GM18861 (cell line): Measurements from ENCODE around the gene PTPRF.
"Not testable (repeated sequence)": the region's sequence is repeated elsewhere in the genome, so short reads cannot be mapped to it uniquely, and the experiment has no call there.

Experiments
- ATAC-seq: cut with Tn5 transposase; IDR thresholded peaks from one replicate; pipeline ENCODE4 v1.9.1; 2021; ENCODE audit not compliant: unreplicated experiment

Gene PTPRF

GRCh38 chr1:43622471-43622870 lies 91.8 kb downstream of the PTPRF start:
- no peak for ATAC-seq

DNA sequence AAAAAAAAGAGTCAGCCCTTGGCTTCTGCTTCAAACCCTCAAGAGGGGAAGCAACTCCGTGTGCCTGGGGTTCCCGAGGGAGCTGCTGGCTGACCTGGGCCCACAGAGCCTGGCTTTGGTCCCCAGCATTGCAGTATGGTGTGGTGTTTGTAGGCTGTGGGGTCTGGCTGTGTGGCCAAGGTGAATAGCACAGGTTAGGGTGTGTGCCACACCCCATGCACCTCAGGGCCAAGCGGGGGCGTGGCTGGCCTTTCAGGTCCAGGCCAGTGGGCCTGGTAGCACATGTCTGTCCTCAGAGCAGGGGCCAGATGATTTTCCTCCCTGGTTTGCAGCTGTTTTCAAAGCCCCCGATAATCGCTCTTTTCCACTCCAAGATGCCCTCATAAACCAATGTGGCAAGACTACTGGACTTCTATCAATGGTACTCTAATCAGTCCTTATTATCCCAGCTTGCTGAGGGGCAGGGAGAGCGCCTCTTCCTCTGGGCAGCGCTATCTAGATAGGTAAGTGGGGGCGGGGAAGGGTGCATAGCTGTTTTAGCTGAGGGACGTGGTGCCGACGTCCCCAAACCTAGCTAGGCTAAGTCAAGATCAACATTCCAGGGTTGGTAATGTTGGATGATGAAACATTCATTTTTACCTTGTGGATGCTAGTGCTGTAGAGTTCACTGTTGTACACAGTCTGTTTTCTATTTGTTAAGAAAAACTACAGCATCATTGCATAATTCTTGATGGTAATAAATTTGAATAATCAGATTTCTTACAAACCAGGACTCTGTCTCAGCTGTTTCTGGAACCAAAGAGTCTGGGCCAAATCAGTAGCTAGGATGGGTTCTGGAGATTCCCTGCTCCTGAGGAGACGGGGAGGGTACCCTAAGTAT lies 92.5 kb downstream of the PTPRF start:
- ATAC-seq, result no peak

GRCh38 chr1:43625063-43625780 lies 94.5 kb downstream of the PTPRF start:
- no peak for ATAC-seq

GRCh38 chr1:43632135-43632670 lies 101.5 kb downstream of the PTPRF start:
- ATAC-seq, result no peak

GRCh38 chr1:43634721-43635120 lies 104.0 kb downstream of the PTPRF start:
- no peak for ATAC-seq

DNA sequence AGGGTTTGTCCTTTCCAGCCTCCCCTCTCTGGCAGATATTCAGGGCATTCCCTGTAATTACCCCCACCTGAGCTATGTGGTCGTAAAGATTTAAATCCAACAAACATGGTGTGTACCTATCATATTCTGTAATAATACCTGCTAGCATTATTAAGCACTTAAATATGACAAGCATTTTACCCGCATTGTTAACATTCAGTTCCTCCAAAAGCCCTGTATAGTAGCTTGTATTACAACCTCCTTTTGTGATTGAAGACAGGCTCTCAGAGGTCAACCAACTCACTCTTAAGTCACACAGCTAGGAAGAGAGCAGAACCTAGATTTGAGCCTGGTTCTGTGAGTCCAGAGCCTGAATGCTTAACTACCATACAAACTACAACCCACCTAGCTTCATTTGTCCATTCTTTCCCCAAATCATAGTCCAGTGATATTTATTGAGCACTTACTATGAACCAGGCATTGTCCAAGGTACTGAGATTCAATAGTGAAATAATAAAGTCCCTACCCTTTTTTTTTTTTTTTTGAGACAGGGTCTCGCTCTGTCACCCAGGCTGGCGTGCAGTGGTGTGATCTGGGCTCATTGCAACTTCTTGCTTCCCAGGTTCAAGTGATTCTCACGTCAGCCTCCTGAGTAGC lies 105.4 kb downstream of the PTPRF start:
- no peak for ATAC-seq

- ATAC-seq, result no peak
Measured at GRCh38 chr1:43637267-43637666, 106.6 kb downstream of the PTPRF start.

- not testable (repeated sequence) for ATAC-seq
Measured at GRCh38 chr1:43638381-43638780, 107.7 kb downstream of the PTPRF start.

DNA sequence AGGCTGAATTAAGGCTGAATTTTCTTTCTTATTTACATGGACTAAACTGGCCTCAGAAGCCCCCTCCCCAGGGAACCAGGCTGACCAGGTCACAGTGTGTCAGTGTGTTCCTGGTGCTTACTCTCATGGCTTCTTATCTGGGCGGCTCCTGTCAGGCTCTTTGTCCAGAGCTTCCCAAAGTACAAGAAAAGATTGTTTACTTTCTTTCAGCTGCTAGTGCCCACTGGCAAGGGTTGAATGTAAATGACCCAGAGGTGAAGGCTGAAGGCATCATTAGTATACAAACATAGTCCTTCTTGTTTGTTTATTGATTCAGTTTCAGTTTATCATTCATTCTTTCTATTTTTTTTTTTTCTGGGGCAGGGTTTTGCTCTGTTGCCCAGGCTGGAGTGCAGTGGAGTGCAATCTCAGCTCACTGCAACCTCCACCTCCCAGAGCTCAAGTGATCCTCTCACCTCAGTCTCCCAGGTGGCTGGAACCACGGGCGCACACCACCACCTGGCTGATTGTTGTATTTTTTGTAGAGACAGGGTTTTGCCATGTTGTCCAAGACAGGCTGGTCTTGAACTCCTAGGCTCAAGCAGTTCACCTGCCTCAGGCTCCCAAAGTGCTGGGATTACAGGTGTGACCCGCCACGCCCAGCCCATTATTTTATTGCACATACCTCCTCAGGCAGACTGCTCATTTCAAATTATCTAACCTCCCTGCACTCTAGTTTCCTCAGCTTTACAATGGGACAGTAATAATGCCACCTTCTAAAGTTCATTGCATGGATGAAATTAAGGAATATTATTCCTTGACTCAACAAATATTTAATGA lies 109.5 kb downstream of the PTPRF start:
- ATAC-seq, result no peak

- ATAC-seq, result no peak
Measured at GRCh38 chr1:43644558-43644957, 113.9 kb downstream of the PTPRF start.

GRCh38 chr1:43645461-43645860 lies 114.8 kb downstream of the PTPRF start:
- no peak for ATAC-seq

GRCh38 chr1:43647331-43647730 lies 116.6 kb downstream of the PTPRF start:
- ATAC-seq, result not testable (repeated sequence)

- ATAC-seq, result no peak
Measured at GRCh38 chr1:43648221-43648847, 117.7 kb downstream of the PTPRF start.

GRCh38 chr1:43648876-43649477 lies 118.3 kb downstream of the PTPRF start:
- ATAC-seq, result no peak

- peak; percentile 39 for ATAC-seq
Measured at GRCh38 chr1:43650310-43651085, 119.8 kb downstream of the PTPRF start.

DNA sequence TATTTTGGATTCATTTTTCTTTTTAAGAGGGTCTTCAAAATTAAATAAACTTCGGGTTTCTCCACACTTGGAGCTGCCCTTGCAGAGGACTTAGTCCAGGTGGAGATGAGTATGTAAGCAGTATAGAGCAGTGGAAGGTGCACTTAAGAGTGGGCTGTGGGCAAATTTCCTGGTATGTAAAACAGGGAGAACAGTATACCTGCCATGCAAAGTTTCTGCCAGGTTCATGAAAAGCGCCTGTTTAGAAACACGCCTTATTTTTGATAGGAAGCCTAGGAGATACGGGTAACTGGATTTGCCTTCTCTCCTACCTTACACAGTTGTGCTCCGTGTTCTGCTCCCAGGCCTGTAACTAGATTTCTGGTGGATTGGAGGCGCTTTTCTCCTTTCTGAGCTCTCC lies 120.5 kb downstream of the PTPRF start:
- no peak for ATAC-seq

DNA sequence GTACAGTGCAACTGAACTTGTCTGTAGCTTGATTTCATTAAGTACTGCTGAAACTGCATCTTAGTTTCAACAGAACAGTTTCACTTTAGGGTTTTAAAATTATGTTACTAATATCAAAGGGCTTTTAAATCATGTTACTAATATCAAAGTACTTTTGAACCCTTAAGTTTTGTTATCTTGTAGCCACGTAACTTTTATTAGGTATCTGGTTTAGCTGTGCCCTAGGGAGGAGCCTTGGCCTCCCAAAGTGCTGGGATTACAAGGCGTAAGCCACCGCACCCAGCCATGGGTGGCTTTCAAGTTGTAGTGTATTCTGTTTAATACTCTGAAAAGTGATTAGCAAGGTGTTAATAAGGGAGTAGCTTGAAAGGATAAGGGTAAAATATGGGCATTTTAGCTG lies 121.2 kb downstream of the PTPRF start:
- no peak for ATAC-seq

GRCh38 chr1:43653339-43653738 lies 122.7 kb downstream of the PTPRF start:
- ATAC-seq, result no peak

- no peak for ATAC-seq
Measured at GRCh38 chr1:43653893-43654292, 123.2 kb downstream of the PTPRF start.
